ENCODE data around the gene LAMA4.

- no peak for TF ChIP-seq CTCF (IDR thresholded peaks at IDR 0.05)
- no peak for TF ChIP-seq POLR2AphosphoS5 (IDR thresholded peaks at IDR 0.05)
Observed at GRCh38 chr6:112228480-112229332, 25.7 kb downstream of the LAMA4 start.
